CD4-positive, alpha-beta T cell treated with Interferon alpha-2 for 1 hour (primary cell): ENCODE data around the gene GLRB.
"Not testable (repeated sequence)": the region's sequence is repeated elsewhere in the genome, so short reads cannot be mapped to it uniquely, and the experiment has no call there.

ENCODE experiments used
- DNase-seq, 2 donors: peaks; one replicate each; pipeline ENCODE4 v3.0.0-alpha.2; 2020 to 2022

The GLRB gene

GRCh38 chr4:157141976-157142375 is 66.0 kb downstream of the GLRB start:
- DNase-seq, result no peak

GRCh38 chr4:157143369-157143768 is 67.4 kb downstream of the GLRB start:
- no peak for DNase-seq

GRCh38 chr4:157151711-157152110 is 75.8 kb downstream of the GLRB start:
- no peak for DNase-seq

- no peak for DNase-seq
Observed at GRCh38 chr4:157165935-157166610, 90.1 kb downstream of the GLRB start.

GRCh38 chr4:157170321-157170720 is 94.4 kb downstream of the GLRB start:
- no peak for DNase-seq

- DNase-seq, result no peak
Observed at GRCh38 chr4:157172011-157172410, 96.1 kb downstream of the GLRB start.

- not testable (repeated sequence) for DNase-seq
Observed at GRCh38 chr4:157180268-157180667, 104.3 kb downstream of the GLRB start.

- DNase-seq, result no peak
Observed at GRCh38 chr4:157184300-157184699, 108.3 kb downstream of the GLRB start.

GRCh38 chr4:157185363-157185762 is 109.4 kb downstream of the GLRB start:
- DNase-seq, result no peak

- DNase-seq, result no peak
Observed at GRCh38 chr4:157195374-157195773, 119.4 kb downstream of the GLRB start.

GRCh38 chr4:157196046-157196445 is 120.1 kb downstream of the GLRB start:
- DNase-seq, result no peak

GRCh38 chr4:157204634-157205244 is 128.8 kb downstream of the GLRB start:
- DNase-seq, result peak in 1 of 2 donors; percentile 8

- no peak for DNase-seq
Observed at GRCh38 chr4:157217708-157218107, 141.8 kb downstream of the GLRB start.

GRCh38 chr4:157219711-157220370 is 143.9 kb downstream of the GLRB start:
- DNase-seq, result no peak

GRCh38 chr4:157220371-157220881 is 144.5 kb downstream of the GLRB start, which contains the start of gene GRIA2:
GRIA2 (plus strand) TSS chr4:157220728; CDS start chr4:157221043, 315 bp downstream.
- no peak for DNase-seq

GRCh38 chr4:157221426-157221894 is 145.5 kb downstream of the GLRB start:
- no peak for DNase-seq
